K562 (cell line): ENCODE measurements around the gene ADGRB2. TPM values are rescaled to one million over a fixed set of nuclear protein-coding genes. Genes with fewer than 3 reads are reported as not detected.

ENCODE experiments used
- BRCA1 ChIP-seq, 2 experiments: fragments of 450-650 bp in 1 of 2; sonication (generic) in 1 of 2; formaldehyde crosslinking in 1 of 2; IDR thresholded peaks; 2 replicates each; pipeline versions ENCODE4 v1.5.0 to v1.6.1; 2017 to 2020; ENCODE audit warnings: mild to moderate bottlenecking in 1 of 2, missing genetic modification reagents in 1 of 2
- CBX8 ChIP-seq: fragments of 200-600 bp; sonication (generic); IDR thresholded peaks from 2 replicates; pipeline ENCODE4 v1.6.1; 2012; ENCODE audit warnings: borderline replicate concordance, mixed run types, low read depth, mild to moderate bottlenecking, moderate library complexity, mixed read lengths, low read length, control low read depth, inconsistent platforms; ENCODE audit not compliant: poor library complexity, severe bottlenecking; ENCODE audit errors: extremely low read depth
- CREM ChIP-seq: IDR thresholded peaks from 2 replicates; pipeline ENCODE4 v1.6.1; 2014; ENCODE audit warnings: antibody characterized with exemption, low read depth
- HIVEP1 ChIP-seq: fragments of 250-450 bp; sonication (Bioruptor Pico); IDR thresholded peaks from 2 replicates; pipeline ENCODE4 v1.4.0; 2020; ENCODE audit warnings: mild to moderate bottlenecking
- JUNB ChIP-seq: fragments of 450-650 bp; formaldehyde crosslinking; conservative IDR thresholded peaks from 2 replicates; pipeline ENCODE4 v1.4.0; 2020; ENCODE audit warnings: mild to moderate bottlenecking
- POLR2H ChIP-seq: IDR thresholded peaks from 2 replicates; pipeline ENCODE4 v1.6.1; 2016; ENCODE audit warnings: missing genetic modification characterization, low read depth, mild to moderate bottlenecking, control low read depth, missing compliant biosample characterization, moderate library complexity
- PTBP1 ChIP-seq: fragments of 200-400 bp; formaldehyde crosslinking; IDR thresholded peaks from 2 replicates; pipeline ENCODE4 v1.6.1; 2017; ENCODE audit warnings: low read depth, low read length
- SP2 ChIP-seq: IDR thresholded peaks from 2 replicates; pipeline ENCODE4 v1.6.1; 2011; ENCODE audit warnings: mild to moderate bottlenecking, low read depth, low read length, moderate library complexity; ENCODE audit not compliant: poor library complexity, severe bottlenecking; ENCODE audit errors: extremely low read depth
- TEAD2 ChIP-seq: fragments of 450-650 bp; IDR thresholded peaks from 2 replicates; pipeline ENCODE4 v1.6.1; 2016; ENCODE audit warnings: missing genetic modification characterization, control low read depth, missing compliant biosample characterization
- ZNF121 ChIP-seq: sonication (generic); formaldehyde crosslinking; conservative IDR thresholded peaks from 2 replicates; pipeline ENCODE4 v1.8.0; 2022; ENCODE audit warnings: missing genetic modification reagents
- ZNF239 ChIP-seq: fragments of 250-450 bp; sonication (Bioruptor Pico); IDR thresholded peaks from 2 replicates; pipeline ENCODE4 v1.4.0; 2020; ENCODE audit warnings: mild to moderate bottlenecking
- polyA plus RNA-seq, 8 experiments: library from polyadenylated mRNA; depleted of rRNA in 4 of 8; stranded (reverse) in 5 of 8; unstranded in 3 of 8; fragments of >200 nt; fragmentation: Nextera tagmentation in 2 of 8; fragmentation: Illumina TruSeq in 1 of 8; extraction: Ambion mirVana in 2 of 8; extraction: Trizol in 1 of 8; gene quantifications; 2 replicates each; pipeline versions ENCODE4 v1.2.1 to v1.2.3, GENCODE V29; 2011 to 2014; ENCODE audit warnings: inconsistent platforms in 1 of 8, missing spikeins in 1 of 8
- total RNA-seq, 7 experiments: library from RNA; depleted of rRNA in 6 of 7; stranded (reverse); fragments of >200 nt in 6 of 7; fragmentation: Illumina TruSeq in 2 of 7; extraction: Trizol in 2 of 7; gene quantifications; 2 replicates each; pipeline versions ENCODE4 v1.2.1 to v1.2.3, GENCODE V29; 2011 to 2021; ENCODE audit warnings: low replicate concordance in 1 of 7
- TF ChIP-seq, protein P1 (sequence below): fragments of 250-450 bp; sonication (Bioruptor Pico); IDR thresholded peaks from 2 replicates; pipeline ENCODE4 v1.5.0; 2021
- TF ChIP-seq, protein P2 (sequence below): fragments of 450-650 bp; IDR thresholded peaks from 2 replicates; pipeline ENCODE4 v1.6.1; 2018; ENCODE audit not compliant: partially characterized antibody
- TF ChIP-seq, protein P3 (sequence below): fragments of 250-450 bp; sonication (Bioruptor Pico); IDR thresholded peaks from 2 replicates; pipeline ENCODE4 v1.8.0; 2022; ENCODE audit warnings: moderate library complexity, mild to moderate bottlenecking, inconsistent platforms
- TF ChIP-seq, protein P4 (sequence below), 2 experiments: fragments of 250-450 bp in 1 of 2; fragments of 450-650 bp in 1 of 2; sonication (Bioruptor Pico) in 1 of 2; IDR thresholded peaks; 2 replicates each; pipeline versions ENCODE4 v1.6.1 to v1.8.0; 2016 to 2021; ENCODE audit warnings: mild to moderate bottlenecking in 2 of 2, moderate library complexity in 2 of 2, missing compliant biosample characterization in 1 of 2, missing genetic modification characterization in 1 of 2
- TF ChIP-seq, protein P5 (sequence below): fragments of 450-650 bp; formaldehyde crosslinking; conservative IDR thresholded peaks from 2 replicates; pipeline ENCODE4 v1.4.0; 2022; ENCODE audit warnings: mild to moderate bottlenecking, missing genetic modification characterization
- TF ChIP-seq, protein P6 (sequence below), 2 experiments: fragments of 450-650 bp; conservative IDR thresholded peaks; 2 replicates each; pipeline ENCODE4 v1.6.1; 2017; ENCODE audit warnings: mild to moderate bottlenecking in 2 of 2, moderate library complexity in 2 of 2

The ADGRB2 gene
- total and polyA plus RNA-seq, 9 of the 15 experiments (the other 6 are each of a cell fraction or from before 2014, with no cell fraction given), result 0.04 to 0.23 (median 0.20) TPM; not detected in 2

DNA sequence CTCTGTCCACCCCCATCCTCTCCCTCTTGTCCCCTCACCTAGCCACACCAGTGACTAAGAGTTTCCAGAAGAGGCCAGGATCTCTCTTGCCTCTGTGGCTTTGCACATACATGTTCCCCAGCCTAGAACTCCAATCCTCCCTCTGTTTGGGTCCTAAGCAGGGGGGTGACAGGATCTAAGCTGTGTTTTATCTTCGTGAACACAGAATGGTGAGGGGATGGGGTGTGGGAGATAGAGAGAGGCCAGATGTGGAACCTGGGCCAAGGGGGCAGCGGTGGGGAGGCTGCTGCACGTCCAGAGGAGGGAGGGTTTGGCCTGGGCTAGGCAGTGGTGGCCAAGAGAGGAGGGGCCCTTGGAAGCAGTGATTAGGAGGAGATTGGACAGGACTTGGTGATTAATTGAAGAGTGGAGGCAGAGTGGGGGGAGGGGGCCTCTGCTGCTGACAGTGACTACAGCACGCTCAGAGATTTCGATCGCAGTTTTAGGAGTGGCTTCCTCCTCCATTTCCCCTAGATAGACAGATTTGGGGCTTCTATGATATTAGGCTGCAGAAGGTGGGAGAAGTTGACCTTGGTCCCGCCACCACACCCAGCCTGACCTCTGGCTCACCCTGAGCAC is 17.1 kb upstream of the ADGRB2 start (continued):
- TF ChIP-seq, protein P1, sequence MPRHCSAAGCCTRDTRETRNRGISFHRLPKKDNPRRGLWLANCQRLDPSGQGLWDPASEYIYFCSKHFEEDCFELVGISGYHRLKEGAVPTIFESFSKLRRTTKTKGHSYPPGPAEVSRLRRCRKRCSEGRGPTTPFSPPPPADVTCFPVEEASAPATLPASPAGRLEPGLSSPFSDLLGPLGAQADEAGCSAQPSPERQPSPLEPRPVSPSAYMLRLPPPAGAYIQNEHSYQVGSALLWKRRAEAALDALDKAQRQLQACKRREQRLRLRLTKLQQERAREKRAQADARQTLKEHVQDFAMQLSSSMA (CRISPR knock-in tag), result no peak
- TF ChIP-seq, protein P2, sequence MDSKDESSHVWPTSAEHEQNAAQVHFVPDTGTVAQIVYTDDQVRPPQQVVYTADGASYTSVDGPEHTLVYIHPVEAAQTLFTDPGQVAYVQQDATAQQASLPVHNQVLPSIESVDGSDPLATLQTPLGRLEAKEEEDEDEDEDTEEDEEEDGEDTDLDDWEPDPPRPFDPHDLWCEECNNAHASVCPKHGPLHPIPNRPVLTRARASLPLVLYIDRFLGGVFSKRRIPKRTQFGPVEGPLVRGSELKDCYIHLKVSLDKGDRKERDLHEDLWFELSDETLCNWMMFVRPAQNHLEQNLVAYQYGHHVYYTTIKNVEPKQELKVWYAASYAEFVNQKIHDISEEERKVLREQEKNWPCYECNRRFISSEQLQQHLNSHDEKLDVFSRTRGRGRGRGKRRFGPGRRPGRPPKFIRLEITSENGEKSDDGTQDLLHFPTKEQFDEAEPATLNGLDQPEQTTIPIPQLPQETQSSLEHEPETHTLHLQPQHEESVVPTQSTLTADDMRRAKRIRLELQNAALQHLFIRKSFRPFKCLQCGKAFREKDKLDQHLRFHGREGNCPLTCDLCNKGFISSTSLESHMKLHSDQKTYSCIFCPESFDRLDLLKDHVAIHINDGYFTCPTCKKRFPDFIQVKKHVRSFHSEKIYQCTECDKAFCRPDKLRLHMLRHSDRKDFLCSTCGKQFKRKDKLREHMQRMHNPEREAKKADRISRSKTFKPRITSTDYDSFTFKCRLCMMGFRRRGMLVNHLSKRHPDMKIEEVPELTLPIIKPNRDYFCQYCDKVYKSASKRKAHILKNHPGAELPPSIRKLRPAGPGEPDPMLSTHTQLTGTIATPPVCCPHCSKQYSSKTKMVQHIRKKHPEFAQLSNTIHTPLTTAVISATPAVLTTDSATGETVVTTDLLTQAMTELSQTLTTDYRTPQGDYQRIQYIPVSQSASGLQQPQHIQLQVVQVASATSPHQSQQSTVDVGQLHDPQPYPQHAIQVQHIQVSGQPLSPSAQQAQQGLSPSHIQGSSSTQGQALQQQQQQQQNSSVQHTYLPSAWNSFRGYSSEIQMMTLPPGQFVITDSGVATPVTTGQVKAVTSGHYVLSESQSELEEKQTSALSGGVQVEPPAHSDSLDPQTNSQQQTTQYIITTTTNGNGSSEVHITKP, result no peak
- no peak for TF ChIP-seq ZNF239 (CRISPR knock-in tag)
- TF ChIP-seq SP2, result no peak
- TF ChIP-seq PTBP1, result no peak
- TF ChIP-seq, protein P3, sequence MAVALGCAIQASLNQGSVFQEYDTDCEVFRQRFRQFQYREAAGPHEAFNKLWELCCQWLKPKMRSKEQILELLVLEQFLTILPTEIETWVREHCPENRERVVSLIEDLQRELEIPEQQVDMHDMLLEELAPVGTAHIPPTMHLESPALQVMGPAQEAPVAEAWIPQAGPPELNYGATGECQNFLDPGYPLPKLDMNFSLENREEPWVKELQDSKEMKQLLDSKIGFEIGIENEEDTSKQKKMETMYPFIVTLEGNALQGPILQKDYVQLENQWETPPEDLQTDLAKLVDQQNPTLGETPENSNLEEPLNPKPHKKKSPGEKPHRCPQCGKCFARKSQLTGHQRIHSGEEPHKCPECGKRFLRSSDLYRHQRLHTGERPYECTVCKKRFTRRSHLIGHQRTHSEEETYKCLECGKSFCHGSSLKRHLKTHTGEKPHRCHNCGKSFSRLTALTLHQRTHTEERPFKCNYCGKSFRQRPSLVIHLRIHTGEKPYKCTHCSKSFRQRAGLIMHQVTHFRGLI (CRISPR knock-in tag), result no peak
- TF ChIP-seq JUNB (CRISPR knock-in tag), result no peak
- TF ChIP-seq HIVEP1 (CRISPR knock-in tag), result no peak
- no peak for TF ChIP-seq POLR2H
- no peak for TF ChIP-seq CBX8
- TF ChIP-seq, protein P4, sequence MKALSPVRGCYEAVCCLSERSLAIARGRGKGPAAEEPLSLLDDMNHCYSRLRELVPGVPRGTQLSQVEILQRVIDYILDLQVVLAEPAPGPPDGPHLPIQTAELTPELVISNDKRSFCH (CRISPR knock-in tag; IDR thresholded peaks at IDR 0.05), result no peak
- TF ChIP-seq, protein P4 (tag; IDR thresholded peaks at IDR 0.05), result peak; percentile 43; the same call in 1 of the 2 replicates
- no peak for TF ChIP-seq TEAD2 (tag)
- peak; percentile 50 for TF ChIP-seq CREM
- TF ChIP-seq, protein P5, sequence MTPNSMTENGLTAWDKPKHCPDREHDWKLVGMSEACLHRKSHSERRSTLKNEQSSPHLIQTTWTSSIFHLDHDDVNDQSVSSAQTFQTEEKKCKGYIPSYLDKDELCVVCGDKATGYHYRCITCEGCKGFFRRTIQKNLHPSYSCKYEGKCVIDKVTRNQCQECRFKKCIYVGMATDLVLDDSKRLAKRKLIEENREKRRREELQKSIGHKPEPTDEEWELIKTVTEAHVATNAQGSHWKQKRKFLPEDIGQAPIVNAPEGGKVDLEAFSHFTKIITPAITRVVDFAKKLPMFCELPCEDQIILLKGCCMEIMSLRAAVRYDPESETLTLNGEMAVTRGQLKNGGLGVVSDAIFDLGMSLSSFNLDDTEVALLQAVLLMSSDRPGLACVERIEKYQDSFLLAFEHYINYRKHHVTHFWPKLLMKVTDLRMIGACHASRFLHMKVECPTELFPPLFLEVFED, result no peak
- no peak for TF ChIP-seq BRCA1 (IDR thresholded peaks at IDR 0.05)
- TF ChIP-seq BRCA1 (CRISPR knock-in tag; IDR thresholded peaks at IDR 0.05), result no peak
- TF ChIP-seq ZNF121 (CRISPR knock-in tag), result no peak
- TF ChIP-seq, protein P6, sequence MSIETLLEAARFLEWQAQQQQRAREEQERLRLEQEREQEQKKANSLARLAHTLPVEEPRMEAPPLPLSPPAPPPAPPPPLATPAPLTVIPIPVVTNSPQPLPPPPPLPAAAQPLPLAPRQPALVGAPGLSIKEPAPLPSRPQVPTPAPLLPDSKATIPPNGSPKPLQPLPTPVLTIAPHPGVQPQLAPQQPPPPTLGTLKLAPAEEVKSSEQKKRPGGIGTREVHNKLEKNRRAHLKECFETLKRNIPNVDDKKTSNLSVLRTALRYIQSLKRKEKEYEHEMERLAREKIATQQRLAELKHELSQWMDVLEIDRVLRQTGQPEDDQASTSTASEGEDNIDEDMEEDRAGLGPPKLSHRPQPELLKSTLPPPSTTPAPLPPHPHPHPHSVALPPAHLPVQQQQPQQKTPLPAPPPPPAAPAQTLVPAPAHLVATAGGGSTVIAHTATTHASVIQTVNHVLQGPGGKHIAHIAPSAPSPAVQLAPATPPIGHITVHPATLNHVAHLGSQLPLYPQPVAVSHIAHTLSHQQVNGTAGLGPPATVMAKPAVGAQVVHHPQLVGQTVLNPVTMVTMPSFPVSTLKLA (conservative IDR thresholded peaks at IDR 0.05), result no peak
